ENCODE results near the gene TMEM225. TPM values are rescaled to one million over a fixed set of nuclear protein-coding genes. Genes with fewer than 3 reads are reported as not detected.

Gene TMEM225, protein sequence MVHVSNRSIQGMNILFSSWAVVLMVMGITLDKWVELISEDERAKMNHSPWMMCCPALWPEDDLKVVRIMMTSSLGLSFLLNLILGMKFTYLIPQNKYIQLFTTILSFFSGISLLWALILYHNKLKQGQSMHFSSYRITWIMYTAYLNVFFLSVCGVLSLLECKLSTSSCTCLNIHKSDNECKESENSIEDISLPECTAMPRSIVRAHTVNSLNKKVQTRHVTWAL
- not detected in 2 replicates for total RNA-seq

GRCh38 chr11:123885570-123885969 is at the start of gene TMEM225:
TSS of gene TMEM225 (minus strand) at chr11:123885670. CDS start at chr11:123885425, 245 bp downstream.

GRCh38 chr11:123901867-123902266 is 16.4 kb upstream of the TMEM225 start, which contains the start of gene OR8D4:
TSS of gene OR8D4 (plus strand) at chr11:123902167. CDS start at chr11:123906432, 4,265 bp downstream.

Other genes starting within 250 kb of the TMEM225 start
- under 0.01 TPM in 1 of 2 replicates, not detected in the other for gene SCN3B, start 231.0 kb downstream of the TMEM225 start, total RNA-seq
- 4.3 and 5.9 TPM in 2 replicates for gene ZNF202, start 144.0 kb downstream of the TMEM225 start, total RNA-seq
- not detected in 2 replicates for gene OR6X1, start 131.2 kb downstream of the TMEM225 start, total RNA-seq
- gene OR6M1, start 79.3 kb downstream of the TMEM225 start, total RNA-seq, result not detected in 2 replicates
- not detected in 2 replicates for gene OR8D4, start 16.5 kb upstream of the TMEM225 start, total RNA-seq
- not detected in 2 replicates for gene OR4D5, start 53.9 kb upstream of the TMEM225 start, total RNA-seq
- gene OR6T1, start 58.2 kb upstream of the TMEM225 start, total RNA-seq, result not detected in 2 replicates
- not detected in 2 replicates for gene OR10S1, start 92.1 kb upstream of the TMEM225 start, total RNA-seq
- gene OR10G6, start 109.5 kb upstream of the TMEM225 start, total RNA-seq, result not detected in 2 replicates
- gene OR10G4, start 127.3 kb upstream of the TMEM225 start, total RNA-seq, result not detected in 2 replicates
- not detected in 2 replicates for gene OR10G9, start 137.3 kb upstream of the TMEM225 start, total RNA-seq
- not detected in 2 replicates for gene OR10G8, start 141.1 kb upstream of the TMEM225 start, total RNA-seq
- not detected in 2 replicates for gene OR10G7, start 155.7 kb upstream of the TMEM225 start, total RNA-seq
- gene VWA5A, start 229.8 kb upstream of the TMEM225 start, total RNA-seq, result 7.3 and 7.8 TPM in 2 replicates

Measured in airway epithelial cell (primary cell).